Activated naive CD8-positive, alpha-beta T cell treated with anti-CD3 and anti-CD28 coated beads, Interleukin-2, amount 50 U/mL, for 24 hours (primary cell): ENCODE measurements around the gene AQP3.
"Not testable (repeated sequence)": the region's sequence is repeated elsewhere in the genome, so short reads cannot be mapped to it uniquely, and the experiment has no call there.

Experiments used
- ATAC-seq: fragments of 150-1000 bp; cut with Tn5 transposase; one replicate; pipeline ENCODE4 v1.10.0; 2021
- DNase-seq: peaks from one replicate; pipeline ENCODE4 v3.0.0; 2021
- H3K27ac Mint-ChIP-seq: one replicate; pipeline ENCODE4 v1.8.0; 2021; ENCODE audit warnings: mild to moderate bottlenecking, mixed read lengths
- H3K27me3 Mint-ChIP-seq: one replicate; pipeline ENCODE4 v1.8.0; 2021; ENCODE audit warnings: mixed read lengths
- H3K36me3 Mint-ChIP-seq: one replicate; pipeline ENCODE4 v1.8.0; 2021; ENCODE audit warnings: low read depth, mixed read lengths
- H3K4me1 Mint-ChIP-seq: one replicate; pipeline ENCODE4 v1.8.0; 2021; ENCODE audit warnings: mixed read lengths
- H3K4me3 Mint-ChIP-seq: one replicate; pipeline ENCODE4 v1.8.0; 2021; ENCODE audit warnings: mild to moderate bottlenecking, moderate library complexity, mixed read lengths
- H3K9me3 Mint-ChIP-seq: one replicate; pipeline ENCODE4 v1.8.0; 2021; ENCODE audit warnings: mixed read lengths

The AQP3 gene

GRCh38 chr9:33455456-33455855 is 8.1 kb upstream of the AQP3 start:
- not testable (repeated sequence) for DNase-seq, H3K36me3 Mint-ChIP-seq, H3K4me3 Mint-ChIP-seq, H3K27me3 Mint-ChIP-seq, ATAC-seq, H3K9me3 Mint-ChIP-seq
- Mint-ChIP-seq H3K4me1 (peaks cover 67% of the 10 kb centered on the region), H3K27ac (peak overlapping the region; percentile 35)

- Mint-ChIP-seq H3K27ac (peak overlapping the region; percentile 70), H3K4me1 (peaks cover 66% of the 10 kb centered on the region)
- not testable (repeated sequence) for H3K27me3 Mint-ChIP-seq, H3K4me3 Mint-ChIP-seq, ATAC-seq, H3K9me3 Mint-ChIP-seq, DNase-seq, H3K36me3 Mint-ChIP-seq
Observed at GRCh38 chr9:33454661-33455026, 7.3 kb upstream of the AQP3 start.

- DNase-seq (no peak), ATAC-seq (no peak)
- Mint-ChIP-seq H3K9me3 (no peaks in the 10 kb centered on the region), H3K4me1 (peaks cover 61% of the 10 kb centered on the region), H3K36me3 (peaks cover 3% of the 10 kb centered on the region), H3K4me3 (no peak overlapping the region), H3K27ac (peak overlapping the region; percentile 70), H3K27me3 (no peaks in the 10 kb centered on the region)
Observed at GRCh38 chr9:33453999-33454660, 6.7 kb upstream of the AQP3 start.

- H3K4me3 Mint-ChIP-seq: no peak overlapping the region
- H3K9me3 Mint-ChIP-seq: no peaks in the 10 kb centered on the region
- peak overlapping the region; percentile 14 for H3K27ac Mint-ChIP-seq
- DNase-seq (peak; percentile 33), ATAC-seq (peak; percentile 25)
- peaks cover 2% of the 10 kb centered on the region for H3K36me3 Mint-ChIP-seq
- H3K27me3 Mint-ChIP-seq: no peaks in the 10 kb centered on the region
- H3K4me1 Mint-ChIP-seq: peaks cover 58% of the 10 kb centered on the region
Observed at GRCh38 chr9:33453286-33453860, 6.0 kb upstream of the AQP3 start.

GRCh38 chr9:33452828-33453271 is 5.5 kb upstream of the AQP3 start:
- no peaks in the 10 kb centered on the region for H3K9me3 Mint-ChIP-seq
- no peaks in the 10 kb centered on the region for H3K27me3 Mint-ChIP-seq
- no peak overlapping the region for H3K4me3 Mint-ChIP-seq
- no peaks in the 10 kb centered on the region for H3K36me3 Mint-ChIP-seq
- ATAC-seq (peak; percentile 92), DNase-seq (peak; percentile 75)
- no peak overlapping the region for H3K27ac Mint-ChIP-seq
- H3K4me1 Mint-ChIP-seq: peaks cover 59% of the 10 kb centered on the region

- H3K36me3 Mint-ChIP-seq: no peaks in the 10 kb centered on the region
- ATAC-seq: no peak
- peaks cover 56% of the 10 kb centered on the region for H3K4me1 Mint-ChIP-seq
- DNase-seq: no peak
- H3K9me3 Mint-ChIP-seq: no peaks in the 10 kb centered on the region
- H3K27me3 Mint-ChIP-seq: no peaks in the 10 kb centered on the region
- no peak overlapping the region for H3K4me3 Mint-ChIP-seq
- no peak overlapping the region for H3K27ac Mint-ChIP-seq
Observed at GRCh38 chr9:33450621-33451146, 3.3 kb upstream of the AQP3 start.

- no peak for DNase-seq
- no peak for ATAC-seq
- no peaks in the 10 kb centered on the region for H3K9me3 Mint-ChIP-seq
- H3K4me3 Mint-ChIP-seq: no peak overlapping the region
- no peaks in the 10 kb centered on the region for H3K27me3 Mint-ChIP-seq
- H3K4me1 Mint-ChIP-seq: peaks cover 63% of the 10 kb centered on the region
- no peak overlapping the region for H3K27ac Mint-ChIP-seq
- H3K36me3 Mint-ChIP-seq: no peaks in the 10 kb centered on the region
Observed at GRCh38 chr9:33449715-33450114, 2.3 kb upstream of the AQP3 start.

GRCh38 chr9:33447799-33448553 is 583 bp upstream of the AQP3 start:
- no peaks in the 10 kb centered on the region for H3K36me3 Mint-ChIP-seq
- no peaks in the 10 kb centered on the region for H3K9me3 Mint-ChIP-seq
- H3K27ac Mint-ChIP-seq: peak overlapping the region; percentile 35
- H3K27me3 Mint-ChIP-seq: no peaks in the 10 kb centered on the region
- H3K4me3 Mint-ChIP-seq: peak overlapping the region; percentile 72
- H3K4me1 Mint-ChIP-seq: peaks cover 47% of the 10 kb centered on the region
- ATAC-seq (no peak), DNase-seq (no peak)

- DNase-seq: peak; percentile 44
- Mint-ChIP-seq H3K27me3 (no peaks in the 10 kb centered on the region), H3K27ac (peak overlapping the region; percentile 94), H3K4me3 (peak overlapping the region; percentile 75), H3K4me1 (peaks cover 39% of the 10 kb centered on the region), H3K9me3 (no peaks in the 10 kb centered on the region), H3K36me3 (no peaks in the 10 kb centered on the region)
- ATAC-seq: peak; percentile 86
Observed at GRCh38 chr9:33446240-33446945, 1.0 kb downstream of the AQP3 start.

- H3K27me3 Mint-ChIP-seq: no peaks in the 10 kb centered on the region
- H3K36me3 Mint-ChIP-seq: no peaks in the 10 kb centered on the region
- peak overlapping the region; percentile 94 for H3K27ac Mint-ChIP-seq
- H3K9me3 Mint-ChIP-seq: no peaks in the 10 kb centered on the region
- ATAC-seq (no peak), DNase-seq (no peak)
- H3K4me1 Mint-ChIP-seq: peaks cover 39% of the 10 kb centered on the region
- no peak overlapping the region for H3K4me3 Mint-ChIP-seq
Observed at GRCh38 chr9:33445389-33446239, 1.8 kb downstream of the AQP3 start.

GRCh38 chr9:33443464-33444154 is 3.8 kb downstream of the AQP3 start:
- Mint-ChIP-seq H3K4me3 (no peak overlapping the region), H3K27ac (no peak overlapping the region), H3K9me3 (no peaks in the 10 kb centered on the region), H3K27me3 (no peaks in the 10 kb centered on the region), H3K4me1 (peaks cover 37% of the 10 kb centered on the region), H3K36me3 (no peaks in the 10 kb centered on the region)
- DNase-seq (no peak), ATAC-seq (no peak)

GRCh38 chr9:33443047-33443446 is 4.3 kb downstream of the AQP3 start:
- H3K27ac Mint-ChIP-seq: no peak overlapping the region
- H3K27me3 Mint-ChIP-seq: no peaks in the 10 kb centered on the region
- H3K4me1 Mint-ChIP-seq: peaks cover 32% of the 10 kb centered on the region
- no peak overlapping the region for H3K4me3 Mint-ChIP-seq
- H3K9me3 Mint-ChIP-seq: no peaks in the 10 kb centered on the region
- H3K36me3 Mint-ChIP-seq: no peaks in the 10 kb centered on the region
- no peak for DNase-seq
- ATAC-seq: no peak

GRCh38 chr9:33442125-33442524 is 5.3 kb downstream of the AQP3 start:
- no peak for DNase-seq
- H3K4me3 Mint-ChIP-seq: no peak overlapping the region
- H3K27me3 Mint-ChIP-seq: no peaks in the 10 kb centered on the region
- no peaks in the 10 kb centered on the region for H3K9me3 Mint-ChIP-seq
- H3K27ac Mint-ChIP-seq: no peak overlapping the region
- no peaks in the 10 kb centered on the region for H3K36me3 Mint-ChIP-seq
- no peak for ATAC-seq
- H3K4me1 Mint-ChIP-seq: peaks cover 29% of the 10 kb centered on the region
